Activated CD4-positive, alpha-beta T cell treated with anti-CD3 and anti-CD28 coated beads, Interleukin-2, amount 50 U/mL, for 16 hours (primary cell): Measurements from ENCODE around the gene GDAP2.
"Not testable (repeated sequence)": the region's sequence is repeated elsewhere in the genome, so short reads cannot be mapped to it uniquely, and the experiment has no call there.

Experiments used
- DNase-seq: peaks from one replicate; pipeline ENCODE4 v3.0.0-alpha.2; 2020

Gene GDAP2

DNA sequence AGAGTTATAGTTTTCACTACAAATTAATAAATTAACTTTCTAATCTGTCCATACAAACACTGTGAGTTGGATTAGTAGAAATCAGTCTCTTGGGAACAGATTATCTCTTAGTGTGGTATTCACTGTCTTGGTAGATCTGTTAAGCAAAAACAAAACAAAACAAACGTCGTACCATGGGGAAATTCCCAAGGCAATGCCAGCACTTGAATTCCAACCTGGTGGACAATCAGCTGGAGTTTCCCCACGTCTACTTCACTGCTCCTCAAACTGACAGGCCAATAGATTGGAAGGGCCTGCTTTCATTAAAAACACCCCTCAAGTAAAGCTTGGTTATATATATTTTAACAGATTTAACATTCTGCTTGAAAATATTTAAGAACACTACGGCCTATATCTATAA lies 31.9 kb downstream of the GDAP2 start:
- DNase-seq: no peak

DNA sequence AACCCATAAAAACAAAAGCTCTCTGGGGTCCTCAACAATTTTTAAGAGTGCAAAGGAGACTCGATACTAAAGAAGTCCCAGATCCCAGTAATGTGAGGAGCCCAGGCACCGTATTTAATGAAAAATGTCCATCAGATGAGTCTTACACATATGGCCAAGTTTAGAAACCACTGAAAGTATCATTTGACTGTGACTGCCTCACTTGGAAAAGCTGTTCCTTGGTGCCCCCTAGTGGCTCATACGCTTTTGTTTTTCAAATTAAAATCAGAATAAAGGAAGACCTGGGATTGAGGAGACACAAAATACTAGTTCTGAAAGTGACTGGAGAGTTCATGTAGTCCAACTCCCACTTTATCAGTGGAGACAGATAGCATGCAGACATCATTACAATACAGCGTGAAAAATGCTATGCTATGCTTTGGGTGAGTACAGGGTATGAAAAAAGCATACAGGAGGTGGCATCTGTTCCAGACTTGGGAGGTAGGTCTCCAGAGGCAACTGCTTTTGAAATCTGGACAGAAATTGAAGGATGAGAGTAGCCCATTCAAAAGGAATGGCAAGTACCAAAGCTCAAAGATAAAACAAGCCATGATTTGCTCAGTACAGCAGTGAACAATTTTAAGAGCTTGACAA lies 33.8 kb downstream of the GDAP2 start:
- DNase-seq: peak; percentile 79

DNA sequence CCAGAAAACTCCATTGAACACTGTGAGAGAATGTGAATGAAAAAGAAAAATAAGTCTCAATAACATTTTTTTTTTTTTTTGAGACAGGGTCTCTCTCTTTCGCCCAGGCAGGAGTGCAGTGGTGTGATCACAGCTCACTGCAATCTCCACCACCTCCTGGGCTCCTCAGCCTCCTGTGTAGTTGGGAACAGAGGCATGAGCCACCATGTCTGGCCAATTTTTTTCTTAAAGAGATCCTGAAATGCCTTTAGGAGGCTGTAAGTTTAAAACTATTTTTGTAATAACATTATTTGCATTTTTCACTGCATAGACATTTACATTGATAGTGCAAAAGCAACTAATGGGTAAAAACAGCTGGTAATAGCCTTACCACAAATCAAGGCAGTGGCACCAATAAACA lies 35.3 kb downstream of the GDAP2 start:
- DNase-seq: no peak

DNA sequence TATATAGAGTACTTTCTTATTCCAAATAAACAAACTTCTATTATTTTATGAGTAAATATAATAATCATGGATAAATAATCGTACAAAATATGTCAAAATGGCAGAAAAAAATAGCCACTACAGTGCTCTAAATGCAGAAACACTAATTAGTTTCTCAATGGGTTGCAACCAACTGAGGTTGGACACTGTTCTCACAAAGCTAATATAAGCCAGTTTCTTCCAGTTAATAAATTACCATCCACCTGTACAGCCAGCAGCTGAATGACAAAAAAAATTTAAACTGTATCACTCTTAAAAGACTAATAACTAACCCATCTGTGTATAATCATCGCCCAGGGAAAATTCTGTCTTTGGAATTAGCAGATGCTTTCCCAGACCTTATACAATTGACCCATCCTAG lies 36.9 kb downstream of the GDAP2 start:
- DNase-seq: no peak

DNA sequence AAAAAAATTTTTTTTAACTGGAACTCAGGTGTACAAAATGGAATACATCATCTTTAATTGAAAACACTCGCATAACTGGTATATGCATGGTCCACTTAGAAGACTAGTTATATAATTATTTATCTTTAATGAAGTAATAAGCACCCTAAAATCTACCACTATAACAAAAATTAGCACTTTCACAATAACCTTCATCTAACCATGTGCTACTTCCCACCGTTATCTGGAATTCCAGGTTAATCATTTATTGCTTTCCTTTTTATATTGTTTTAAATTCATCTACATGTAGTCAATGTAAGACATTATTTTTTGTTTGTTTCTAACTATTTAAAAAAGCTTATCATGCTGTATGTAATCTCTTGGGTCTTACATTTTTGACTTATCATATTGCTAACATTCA lies 39.0 kb downstream of the GDAP2 start:
- no peak for DNase-seq

DNA sequence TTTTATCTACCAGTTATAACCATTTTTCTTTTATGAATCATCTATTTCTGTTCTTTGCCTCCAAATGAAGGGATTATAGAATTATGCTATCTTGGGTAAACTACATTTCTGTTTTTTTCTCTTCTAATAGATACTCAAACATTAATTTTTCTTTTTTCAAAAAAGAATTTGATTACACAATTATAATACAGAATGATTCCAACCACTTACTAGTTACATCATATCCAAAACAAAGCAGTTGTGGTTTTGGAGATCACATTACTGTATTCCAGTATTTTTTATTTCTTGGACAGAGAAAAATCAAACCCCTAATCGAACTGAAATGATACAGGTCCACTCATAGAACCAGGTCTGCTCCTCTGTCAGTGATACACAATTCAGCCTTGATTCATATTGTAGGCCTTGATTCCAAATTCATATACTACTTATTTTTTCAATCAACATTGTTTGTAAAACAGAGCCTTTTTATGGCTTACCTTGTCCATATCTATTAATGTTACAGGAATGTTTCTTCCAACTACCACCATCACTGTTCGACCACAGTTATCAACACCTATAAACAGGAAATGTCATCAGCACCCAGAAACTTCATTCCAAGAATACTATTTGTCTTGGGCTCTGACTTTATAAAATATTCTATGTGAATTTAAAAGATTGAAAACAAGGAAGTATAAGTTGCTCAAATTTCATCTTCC lies 43.2 kb downstream of the GDAP2 start:
- no peak for DNase-seq

DNA sequence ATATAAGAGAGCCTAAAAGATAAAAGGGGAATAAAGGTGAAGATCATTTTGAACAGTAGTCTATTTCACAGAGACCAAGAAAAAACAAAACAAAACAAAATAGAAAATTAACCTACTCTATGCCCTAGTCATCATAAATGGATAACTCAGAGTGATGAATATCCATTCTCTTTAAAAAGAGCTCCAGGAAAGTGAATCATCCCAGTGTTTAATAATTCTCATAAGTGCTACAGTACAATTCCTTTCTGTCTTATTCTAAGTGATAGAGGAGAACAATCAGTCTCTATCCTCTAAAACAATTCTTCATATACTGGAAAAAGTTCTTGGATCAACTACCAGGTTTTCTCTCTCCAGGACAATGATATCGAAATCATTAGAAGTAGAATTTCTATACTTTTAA lies 45.8 kb downstream of the GDAP2 start:
- no peak for DNase-seq

DNA sequence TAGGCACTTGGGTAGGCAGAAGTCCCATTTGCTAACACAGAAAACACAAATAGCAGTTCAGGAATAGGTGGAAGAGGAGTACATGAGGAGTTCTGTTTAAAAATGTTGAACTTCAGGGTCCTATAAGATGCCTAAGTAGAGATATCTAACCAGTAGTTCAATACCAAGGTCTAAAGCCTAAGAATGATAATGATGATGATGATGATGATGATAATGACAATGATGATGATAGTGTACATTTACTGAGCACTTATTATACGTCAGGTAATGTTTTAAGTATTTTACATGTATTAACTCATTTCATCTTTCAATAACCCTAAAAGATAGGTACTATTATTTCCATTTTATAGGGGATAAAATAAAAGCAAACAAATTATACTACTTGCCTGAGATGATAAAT lies 50.1 kb downstream of the GDAP2 start:
- DNase-seq: no peak

DNA sequence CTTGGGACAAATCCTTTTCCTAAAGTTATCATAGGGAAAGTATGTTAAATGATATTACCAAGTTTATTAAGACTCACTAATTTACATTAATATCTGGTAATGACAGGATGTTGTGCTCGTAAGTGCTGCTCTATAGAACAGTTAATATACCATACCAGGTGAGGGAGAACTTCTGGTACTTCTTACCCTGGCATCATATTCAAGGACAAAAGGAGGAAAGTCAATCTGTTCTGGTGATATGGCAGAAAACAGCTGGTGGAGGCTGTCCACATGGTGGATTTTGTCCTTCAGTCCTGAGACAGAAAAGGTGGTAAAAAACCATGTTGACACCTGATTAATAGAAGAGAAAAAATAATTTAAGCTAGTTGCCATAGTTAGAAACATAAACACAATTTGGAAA lies 51.6 kb downstream of the GDAP2 start:
- DNase-seq: no peak

DNA sequence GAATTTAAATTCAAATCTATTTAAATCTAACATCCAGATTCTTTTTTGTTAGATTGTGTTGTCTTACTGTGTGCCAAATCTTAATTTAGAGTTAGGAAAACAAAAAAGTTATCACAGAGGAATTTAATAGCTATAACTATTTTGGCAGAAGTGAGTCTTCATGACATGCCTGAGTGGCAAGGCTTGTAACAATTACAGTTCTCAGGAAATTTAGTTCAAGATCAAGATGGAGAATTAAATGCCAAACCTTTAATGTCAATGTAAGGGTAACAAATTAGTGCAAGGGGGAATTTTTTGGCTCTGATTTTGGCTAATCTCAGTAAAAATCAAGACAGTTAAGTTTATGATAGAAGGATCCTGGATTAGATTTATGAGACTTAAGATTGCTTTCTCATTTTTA lies 58.4 kb downstream of the GDAP2 start:
- no peak for DNase-seq

DNA sequence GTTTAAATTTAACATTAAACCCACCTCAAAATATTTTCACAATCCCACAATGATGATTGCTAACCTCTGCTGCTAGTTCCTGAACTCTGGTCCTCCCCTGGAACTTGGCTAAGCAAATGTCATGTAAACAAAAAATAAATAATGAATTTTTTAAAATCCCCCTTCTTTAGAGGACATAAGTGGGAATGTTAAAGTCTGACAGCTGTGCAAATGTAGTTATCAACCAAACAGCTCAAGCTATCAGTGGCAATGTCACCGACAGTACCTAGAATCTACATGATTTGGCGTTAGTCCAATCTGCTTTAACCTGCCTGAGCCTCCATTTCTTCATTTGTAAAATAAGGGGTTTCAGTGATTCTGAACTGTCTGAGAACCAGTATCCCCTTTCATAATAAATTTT lies 67.7 kb downstream of the GDAP2 start:
- no peak for DNase-seq

DNA sequence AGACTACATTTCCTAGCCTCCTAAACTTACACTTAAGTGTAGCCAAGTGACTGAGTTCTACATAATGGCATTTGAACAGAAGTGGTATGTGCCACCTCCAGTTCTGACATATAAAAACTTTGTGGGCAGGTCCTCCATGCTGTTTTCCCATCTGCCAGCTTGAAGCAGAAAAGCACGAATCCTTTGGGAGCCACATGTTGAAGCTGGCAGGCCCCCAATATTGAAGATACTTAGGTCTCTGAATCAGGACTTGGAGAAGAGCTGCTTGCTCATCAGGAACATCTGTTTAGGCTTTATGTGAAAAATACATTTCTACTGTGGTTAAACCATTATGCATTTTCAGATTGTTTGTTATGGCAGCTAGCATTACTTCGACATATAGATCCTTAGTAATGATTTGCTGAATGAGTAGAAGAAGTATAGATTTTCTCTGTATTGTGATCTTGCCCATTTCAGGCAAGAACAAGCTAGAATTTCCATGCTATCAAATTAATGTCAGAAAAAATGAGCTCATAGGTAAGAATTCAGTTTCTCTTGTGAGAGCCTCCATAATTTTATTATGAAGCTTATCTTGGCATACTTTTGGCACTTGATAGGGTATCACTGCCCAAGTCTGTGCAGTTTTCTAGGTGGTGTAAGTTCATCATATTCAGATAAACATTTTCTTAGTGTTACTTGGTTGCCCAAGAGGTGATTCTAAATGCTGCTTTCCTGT lies 68.4 kb downstream of the GDAP2 start:
- DNase-seq: no peak

DNA sequence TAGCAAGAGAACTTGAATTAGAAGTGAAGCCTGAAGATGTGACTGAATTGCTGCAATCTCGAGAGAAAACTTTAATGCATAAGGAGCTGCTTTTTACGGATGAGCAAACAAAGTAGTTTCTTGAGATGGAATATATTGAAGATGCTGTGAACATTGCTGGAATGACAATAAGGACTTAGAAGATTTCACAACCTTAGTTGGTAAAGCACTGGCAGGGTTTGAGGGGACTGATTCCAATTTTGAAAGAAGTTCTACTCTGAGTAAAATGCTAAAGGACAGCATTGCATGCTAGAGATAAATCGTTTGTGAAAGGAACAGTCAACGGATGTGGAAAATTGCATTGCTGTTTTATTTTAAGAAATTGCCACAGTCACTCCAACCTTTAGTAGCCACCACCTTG lies 69.5 kb downstream of the GDAP2 start:
- no peak for DNase-seq

DNA sequence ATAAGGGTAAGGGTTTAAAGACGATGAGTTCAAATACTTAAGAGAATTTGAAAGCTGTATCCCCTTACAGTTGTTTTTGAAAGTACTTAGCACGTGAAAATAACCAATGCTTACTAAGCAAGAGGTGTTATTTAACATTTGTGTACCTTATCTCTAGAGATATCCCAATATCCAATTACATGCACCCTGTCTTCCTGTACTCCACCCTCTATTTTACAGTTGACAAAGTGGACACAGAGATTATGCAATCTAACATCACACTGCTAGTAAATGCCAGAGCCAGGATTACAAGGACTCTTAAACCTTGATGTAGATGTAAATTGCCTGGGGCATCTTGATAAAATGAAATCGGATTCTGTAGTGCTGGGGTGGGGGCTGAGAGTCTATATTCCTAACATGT lies 72.0 kb downstream of the GDAP2 start:
- no peak for DNase-seq

DNA sequence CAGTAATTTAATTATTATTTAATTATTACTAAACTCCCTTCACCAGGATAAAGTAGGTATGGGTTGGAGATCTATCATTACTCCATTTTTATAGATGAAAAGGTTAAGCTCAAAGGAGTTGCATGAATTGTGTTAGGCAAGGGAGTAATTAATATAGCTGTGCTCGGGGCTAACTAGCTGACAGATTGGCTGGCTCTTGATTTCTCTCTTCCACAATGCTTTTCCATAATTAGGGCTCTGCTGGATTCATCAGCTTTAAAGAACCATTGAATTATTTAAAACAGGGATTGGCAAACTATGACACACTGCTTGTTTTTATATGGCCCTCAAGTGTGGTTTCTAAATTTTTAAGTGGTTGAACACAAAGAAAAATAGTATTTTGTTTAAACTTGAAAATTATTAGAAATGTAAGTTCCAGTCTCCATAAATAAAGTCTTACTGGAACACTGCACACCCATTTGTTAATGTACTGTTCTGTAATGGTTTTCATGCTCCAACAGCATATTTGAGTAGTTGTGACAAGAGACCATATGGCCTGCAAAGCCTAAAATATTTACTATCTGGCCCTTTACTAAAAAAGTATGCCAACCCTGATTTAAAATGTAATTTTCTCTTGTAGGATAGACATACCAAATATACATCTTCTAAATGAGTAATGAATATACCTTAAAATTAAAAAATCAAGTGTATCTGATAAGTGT lies 76.4 kb downstream of the GDAP2 start:
- DNase-seq: no peak

DNA sequence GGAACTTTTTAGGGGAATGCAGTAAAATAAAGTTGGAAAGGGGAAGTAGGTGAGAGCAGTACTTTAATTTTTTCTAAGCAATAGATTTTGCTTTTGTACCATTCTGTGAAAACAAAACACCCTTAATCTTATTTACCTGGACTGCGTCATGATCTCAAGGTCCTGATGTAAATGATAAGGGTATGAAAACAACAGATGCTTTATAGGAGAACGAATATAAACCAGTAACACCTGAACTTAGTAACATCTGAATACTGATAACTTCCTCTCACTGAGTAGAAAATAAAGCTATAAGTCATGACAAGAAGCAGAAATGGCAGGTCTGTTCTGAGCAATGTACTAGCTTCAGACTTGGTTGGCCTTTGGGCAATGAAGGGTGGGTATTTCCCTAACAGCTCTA lies 77.7 kb downstream of the GDAP2 start:
- DNase-seq: no peak

DNA sequence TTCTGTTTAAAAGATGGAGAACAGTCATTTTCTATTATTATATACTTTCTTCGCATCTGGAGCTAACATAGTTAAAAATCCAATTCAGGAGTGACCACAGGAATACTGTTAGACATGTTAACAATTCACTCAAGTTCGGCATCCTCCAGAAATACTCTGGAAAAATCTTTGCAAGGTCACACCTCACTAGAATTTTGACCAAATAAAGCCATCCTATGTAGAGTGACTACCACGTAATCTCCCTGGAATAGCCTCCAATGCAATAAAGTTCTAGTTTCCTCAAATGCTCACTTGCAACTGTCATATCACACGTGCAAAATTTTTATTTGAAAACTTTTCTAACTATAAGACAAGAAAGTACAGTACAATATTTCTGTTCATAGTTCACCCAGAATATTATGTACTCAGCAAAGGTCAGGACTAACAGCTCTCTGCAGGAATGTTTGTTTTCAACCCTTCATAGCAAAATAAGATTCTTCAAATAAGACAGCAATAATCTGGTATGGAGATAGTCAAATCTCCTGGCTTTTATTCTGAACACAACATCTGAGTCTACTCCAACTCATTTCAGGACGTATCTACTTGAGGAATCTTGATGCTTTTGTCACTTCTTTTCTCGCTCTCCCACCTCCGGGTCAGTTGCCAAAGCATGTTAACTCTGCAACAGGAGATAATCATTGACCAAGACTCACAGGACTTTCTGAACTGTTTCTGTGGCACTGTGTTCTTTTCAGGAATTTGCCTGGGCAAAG lies 82.6 kb downstream of the GDAP2 start:
- no peak for DNase-seq

DNA sequence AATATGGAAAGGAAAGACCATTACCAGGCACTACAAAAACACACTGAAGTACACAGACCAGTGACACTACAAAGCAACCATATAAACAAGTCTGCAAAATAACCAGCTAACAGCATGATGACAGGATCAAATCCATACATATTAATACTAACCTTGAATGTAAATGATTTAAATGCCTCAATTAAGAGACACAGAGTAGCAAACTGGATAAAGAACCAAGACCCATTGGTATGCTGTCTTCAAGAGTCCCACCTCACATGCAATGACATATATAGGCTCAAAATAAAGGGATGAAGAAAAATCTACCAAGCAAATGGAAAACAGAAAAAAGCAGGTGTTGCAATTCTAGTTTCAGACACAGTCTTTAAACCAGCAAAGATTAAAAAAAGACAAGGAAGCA lies 84.9 kb downstream of the GDAP2 start:
- DNase-seq: not testable (repeated sequence)

DNA sequence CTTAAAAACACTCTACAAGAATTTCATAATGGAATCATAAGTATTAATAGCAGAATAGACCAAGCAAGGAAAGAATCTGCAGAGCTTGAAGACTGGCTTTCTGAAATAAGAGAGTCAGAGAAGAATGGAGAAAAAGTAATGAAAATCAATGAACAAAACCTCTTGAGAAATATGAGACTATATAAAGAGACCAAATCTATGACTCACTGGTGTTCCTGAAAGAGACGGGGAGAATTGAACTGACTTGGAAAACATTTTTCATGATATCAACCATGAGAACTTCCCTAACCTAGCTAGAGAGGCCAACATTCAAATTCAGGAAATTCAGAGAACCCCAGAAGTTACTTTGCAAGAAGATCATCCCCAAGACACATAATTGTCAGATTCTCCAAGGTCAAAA lies 85.6 kb downstream of the GDAP2 start:
- DNase-seq: no peak

DNA sequence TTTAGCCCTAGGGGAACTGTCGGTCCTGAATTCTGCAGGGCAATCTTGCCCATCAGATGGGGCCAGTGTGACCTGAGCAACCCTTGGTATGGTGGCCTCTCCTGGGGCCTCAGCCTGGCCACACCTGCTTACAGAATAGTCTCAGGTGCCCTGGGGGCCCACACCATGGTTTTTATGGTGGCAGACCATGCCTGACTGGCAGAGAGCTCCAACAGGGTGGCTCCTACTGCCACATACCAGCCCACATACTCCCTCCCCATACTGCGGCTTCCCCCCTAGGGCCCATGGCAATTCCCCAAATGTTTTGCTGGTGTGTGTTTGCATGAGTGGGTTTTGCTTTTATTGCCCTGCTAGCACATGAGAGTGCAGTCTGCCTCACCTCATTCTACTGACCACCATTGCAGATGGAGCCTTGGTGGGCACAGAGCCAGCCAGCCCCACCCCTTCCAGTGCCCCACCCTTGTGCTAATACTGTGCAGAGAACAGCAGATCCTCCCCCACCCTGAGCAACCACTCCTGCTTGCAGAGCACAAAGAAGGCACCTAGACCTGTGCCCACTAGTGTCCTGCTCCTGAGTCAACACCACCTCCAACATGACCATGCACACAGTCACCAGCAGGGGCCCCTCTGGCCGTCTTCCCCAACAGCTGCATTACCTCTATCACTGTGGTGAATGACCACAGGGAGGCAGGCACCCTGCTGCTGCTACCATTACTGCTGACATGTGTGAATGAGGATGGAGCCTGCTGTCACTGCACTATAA lies 86.8 kb downstream of the GDAP2 start:
- DNase-seq: no peak

DNA sequence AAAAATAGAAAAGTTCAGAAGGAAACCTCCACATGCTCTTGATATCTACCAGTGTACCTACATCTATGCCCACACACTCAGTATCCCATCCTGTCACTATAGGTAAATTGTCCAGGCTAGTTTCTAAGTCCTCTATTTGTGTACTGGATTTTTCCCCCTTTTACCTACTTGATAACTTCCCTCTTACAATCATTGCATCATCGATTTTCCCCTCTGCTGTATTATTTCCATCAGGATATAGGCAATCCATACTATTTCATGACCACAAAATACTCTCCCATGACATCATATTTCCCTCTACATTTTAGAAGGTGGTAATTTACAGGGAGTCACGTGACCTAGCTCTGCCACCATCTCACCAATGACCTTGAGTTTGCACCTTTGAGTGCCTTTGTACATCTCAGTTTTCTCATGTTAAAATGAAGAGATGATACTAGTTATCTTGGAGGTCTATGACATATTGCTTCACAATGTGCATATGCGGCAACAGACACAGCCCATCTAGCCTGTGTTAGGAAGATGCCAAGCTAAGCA lies 88.2 kb downstream of the GDAP2 start:
- DNase-seq: no peak

DNA sequence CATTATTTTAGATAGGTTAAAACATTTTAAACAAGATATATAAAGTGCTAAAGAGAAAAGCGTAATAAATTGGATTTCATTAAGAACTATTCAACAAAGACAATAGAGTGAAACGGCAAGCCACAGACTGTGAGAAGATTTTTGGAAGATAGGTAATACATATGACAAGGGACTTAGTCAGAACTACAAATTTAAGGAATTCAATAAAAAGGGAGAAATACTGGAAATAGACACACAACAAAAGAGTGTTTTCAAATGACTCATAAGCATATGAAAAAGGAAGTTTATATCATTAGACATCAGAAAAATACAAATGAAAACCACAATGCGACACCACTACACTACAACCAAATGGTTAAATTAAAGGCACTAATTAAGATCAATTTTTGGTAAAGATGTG lies 90.5 kb downstream of the GDAP2 start:
- no peak for DNase-seq
